Naive B cell (primary cell): Measurements from ENCODE around the gene S100P. TPM values are rescaled to one million over a fixed set of nuclear protein-coding genes. Genes with fewer than 3 reads are reported as not detected.
"Not testable (repeated sequence)": the region's sequence is repeated elsewhere in the genome, so short reads cannot be mapped to it uniquely, and the experiment has no call there.

Experiments used
- ATAC-seq, 2 donors: fragments of 150-1000 bp; cut with Tn5 transposase; 2 replicates each; pipeline ENCODE4 v1.10.0; 2021; ENCODE audit warnings: low read depth in 2 of 2, mild to moderate bottlenecking in 2 of 2, moderate library complexity in 2 of 2
- DNase-seq: peaks from one replicate; pipeline ENCODE4 v3.0.0; 2022
- H3K27ac Mint-ChIP-seq, 6 donors: one replicate each; pipeline ENCODE4 v1.8.0; 2020 to 2022; ENCODE audit warnings: mild to moderate bottlenecking in 6 of 6, mixed read lengths in 6 of 6, moderate library complexity in 5 of 6, inconsistent platforms in 2 of 6
- H3K27me3 Mint-ChIP-seq, 3 donors: one replicate each; pipeline ENCODE4 v1.8.0; 2021 to 2022; ENCODE audit warnings: mixed read lengths in 3 of 3, mild to moderate bottlenecking in 1 of 3
- H3K36me3 Mint-ChIP-seq, 2 donors: one replicate each; pipeline ENCODE4 v1.8.0; 2020 to 2022; ENCODE audit warnings: mixed read lengths in 2 of 2, inconsistent platforms in 1 of 2, mild to moderate bottlenecking in 1 of 2
- H3K4me1 Mint-ChIP-seq, 3 donors: one replicate each; pipeline ENCODE4 v1.8.0; 2020 to 2022; ENCODE audit warnings: mixed read lengths in 3 of 3, inconsistent platforms in 1 of 3, mild to moderate bottlenecking in 1 of 3, moderate library complexity in 1 of 3
- H3K4me3 Mint-ChIP-seq, 8 donors: one replicate each; pipeline ENCODE4 v1.8.0; 2020 to 2022; ENCODE audit warnings: mild to moderate bottlenecking in 8 of 8, mixed read lengths in 8 of 8, moderate library complexity in 8 of 8, inconsistent platforms in 2 of 8
- H3K9me3 Mint-ChIP-seq, 7 donors: one replicate each; pipeline ENCODE4 v1.8.0; 2020 to 2022; ENCODE audit warnings: mixed read lengths in 7 of 7, mild to moderate bottlenecking in 5 of 7, inconsistent platforms in 2 of 7, moderate library complexity in 1 of 7
- polyA plus RNA-seq, 6 donors: library from polyadenylated mRNA; unstranded; fragments of 300-500 nt; fragmentation: Illumina TruSeq; gene quantifications; one replicate each; pipeline ENCODE4 v1.2.3, GENCODE V29; 2021; ENCODE audit warnings: low read depth in 6 of 6

S100P gene
- 1 to 10 TPM in 1 of 6 donors, not detected in 5; 2.5 TPM for polyA plus RNA-seq

DNA sequence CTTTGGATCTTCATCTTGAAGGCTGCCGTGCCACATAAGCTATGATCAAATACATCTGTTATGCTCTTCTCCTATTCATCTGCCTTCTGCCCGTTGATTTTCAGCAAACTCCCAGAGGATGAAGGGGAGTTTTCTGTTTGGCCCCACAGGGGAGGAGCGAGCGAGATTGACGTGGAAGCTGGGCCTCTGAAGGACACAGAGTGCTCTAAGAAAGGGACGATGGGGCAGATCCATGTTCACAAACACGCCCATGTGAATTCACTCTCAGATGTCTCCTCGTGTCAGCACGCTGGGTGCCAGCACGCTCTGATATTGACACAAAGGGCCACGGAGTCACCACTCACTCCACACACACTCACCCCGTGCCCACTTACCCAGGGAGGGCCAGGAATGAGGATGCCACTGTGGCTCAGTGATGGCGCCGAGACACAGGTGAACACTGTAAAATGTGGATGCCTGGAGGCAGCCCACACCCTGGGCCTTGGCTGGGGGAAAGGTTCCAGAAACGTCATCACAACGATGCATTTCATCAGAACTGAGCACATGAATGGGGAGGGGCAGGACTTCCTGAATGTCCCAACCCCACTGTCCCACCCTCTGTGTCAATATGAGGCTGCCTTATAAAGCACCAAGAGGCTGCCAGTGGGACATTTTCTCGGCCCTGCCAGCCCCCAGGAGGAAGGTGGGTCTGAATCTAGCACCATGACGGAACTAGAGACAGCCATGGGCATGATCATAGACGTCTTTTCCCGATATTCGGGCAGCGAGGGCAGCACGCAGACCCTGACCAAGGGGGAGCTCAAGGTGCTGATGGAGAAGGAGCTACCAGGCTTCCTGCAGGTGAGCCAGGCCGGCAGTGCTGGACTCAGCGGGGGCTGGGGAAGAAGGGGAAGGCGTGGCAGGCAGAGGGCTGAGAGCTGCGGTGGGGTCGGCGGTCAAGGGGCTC is at the start of gene S100P:
Gene S100P, plus strand, starts transcription at position 648 of the 946 bp plus-strand sequence. Its CDS starts 55 bp downstream, at position 703.
- DNase-seq (no peak), ATAC-seq (no peak)
- H3K27ac Mint-ChIP-seq = peak within 1 kb of the TSS in 3 of 6 donors; percentile 47 to 60 (median 50)
- H3K36me3 Mint-ChIP-seq = no peaks in the 10 kb centered on the region
- H3K9me3 Mint-ChIP-seq = no peaks in the 10 kb centered on the region
- H3K4me3 Mint-ChIP-seq = no peak within 1 kb of the TSS
- peaks cover 4 to 15% (median 9%) of the 10 kb centered on the region in 3 donors for H3K4me1 Mint-ChIP-seq
- peaks cover 0 to 18% (median 8%) of the 10 kb centered on the region in 3 donors for H3K27me3 Mint-ChIP-seq

DNA sequence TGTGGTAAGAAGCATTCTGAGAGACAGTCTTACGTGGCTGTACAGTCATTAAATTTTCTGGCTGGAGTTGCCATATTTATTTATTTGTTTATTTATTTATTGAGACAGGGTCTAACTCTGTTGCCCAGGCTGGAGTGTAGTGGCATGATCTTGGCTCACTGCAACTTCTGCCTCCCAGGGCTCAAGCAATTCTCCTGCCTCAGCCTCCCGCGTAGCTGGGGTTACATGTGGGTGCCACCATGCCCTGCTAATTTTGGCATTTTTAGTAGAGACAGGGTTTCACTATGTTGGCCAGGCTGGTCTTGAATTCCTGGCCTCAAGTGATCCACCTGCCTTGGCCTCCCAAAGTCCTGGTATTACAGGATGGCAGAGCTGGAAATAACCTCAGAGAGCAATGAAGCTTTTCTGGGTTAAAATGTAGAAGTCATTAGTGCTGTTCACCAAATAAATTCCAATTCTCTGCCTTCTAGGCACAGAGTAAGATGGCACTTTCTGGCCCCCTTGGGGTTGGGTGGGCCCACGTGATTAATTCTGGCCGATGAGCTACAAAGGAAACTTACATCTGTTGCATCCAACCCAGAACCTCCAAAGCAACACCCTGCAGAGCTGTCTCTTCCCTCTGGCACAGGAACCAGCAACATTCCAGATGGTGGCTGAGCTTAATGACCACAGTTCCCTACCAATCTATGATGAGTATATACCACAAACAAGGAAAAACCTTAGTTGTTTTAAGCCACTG is 48.7 kb upstream of the S100P start:
- H3K36me3 Mint-ChIP-seq = peaks cover 24% of the 10 kb centered on the region in 2 donors
- DNase-seq = no peak
- H3K4me1 Mint-ChIP-seq = peaks cover 35 to 39% (median 37%) of the 10 kb centered on the region in 3 donors
- H3K27me3 Mint-ChIP-seq = no peaks in the 10 kb centered on the region
- H3K27ac Mint-ChIP-seq = peak overlapping the region in 5 of 6 donors; percentile 20 to 74 (median 61)
- peak overlapping the region in 1 of 8 donors; percentile 100 for H3K4me3 Mint-ChIP-seq
- no peak for ATAC-seq
- H3K9me3 Mint-ChIP-seq = no peaks in the 10 kb centered on the region

- ATAC-seq (no peak), DNase-seq (no peak)
- peaks cover 4 to 7% of the 10 kb centered on the region in 2 donors for H3K36me3 Mint-ChIP-seq
- H3K9me3 Mint-ChIP-seq = no peaks in the 10 kb centered on the region
- H3K27me3 Mint-ChIP-seq = no peaks in the 10 kb centered on the region
- H3K27ac Mint-ChIP-seq = peak overlapping the region in 1 of 6 donors; percentile 76
- H3K4me3 Mint-ChIP-seq = no peak overlapping the region
- H3K4me1 Mint-ChIP-seq = peaks cover 15 to 20% (median 18%) of the 10 kb centered on the region in 3 donors
Observed at GRCh38 chr4:6647169-6647568, 46.5 kb upstream of the S100P start.

GRCh38 chr4:6647582-6648230 is 46.0 kb upstream of the S100P start:
- Mint-ChIP-seq H3K27ac (no peak overlapping the region), H3K9me3 (no peaks in the 10 kb centered on the region), H3K36me3 (peaks cover 0 to 4% of the 10 kb centered on the region in 2 donors), H3K4me1 (peaks cover 10 to 15% (median 12%) of the 10 kb centered on the region in 3 donors), H3K27me3 (no peaks in the 10 kb centered on the region), H3K4me3 (no peak overlapping the region)
- ATAC-seq (no peak), DNase-seq (no peak)

DNA sequence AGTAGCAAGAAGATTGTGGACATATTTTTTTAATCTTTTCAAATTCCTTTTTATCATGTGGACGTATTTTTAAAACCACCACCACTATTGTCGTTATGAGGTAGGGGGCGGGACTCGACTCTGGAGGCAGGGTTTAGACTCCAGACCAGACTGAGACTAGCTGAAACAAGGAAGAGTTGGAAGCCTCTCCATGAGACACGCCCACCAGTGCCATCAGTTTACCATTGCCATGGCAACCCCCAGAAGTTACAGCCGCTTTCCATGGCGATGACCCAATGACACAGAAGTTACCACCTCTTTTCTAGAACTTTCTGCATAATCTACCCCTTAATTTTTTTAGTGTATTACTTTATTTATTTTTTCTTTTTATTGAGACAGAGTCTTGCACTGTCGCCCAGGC is 44.5 kb upstream of the S100P start:
- H3K27ac Mint-ChIP-seq = peak overlapping the region in 1 of 6 donors; percentile 24
- DNase-seq = no peak
- H3K4me3 Mint-ChIP-seq = peak overlapping the region in 1 of 8 donors; percentile 22
- no peaks in the 10 kb centered on the region for H3K27me3 Mint-ChIP-seq
- H3K4me1 Mint-ChIP-seq = peaks cover 0 to 5% (median 0%) of the 10 kb centered on the region in 3 donors
- ATAC-seq = no peak
- H3K36me3 Mint-ChIP-seq = no peaks in the 10 kb centered on the region
- no peaks in the 10 kb centered on the region for H3K9me3 Mint-ChIP-seq

DNA sequence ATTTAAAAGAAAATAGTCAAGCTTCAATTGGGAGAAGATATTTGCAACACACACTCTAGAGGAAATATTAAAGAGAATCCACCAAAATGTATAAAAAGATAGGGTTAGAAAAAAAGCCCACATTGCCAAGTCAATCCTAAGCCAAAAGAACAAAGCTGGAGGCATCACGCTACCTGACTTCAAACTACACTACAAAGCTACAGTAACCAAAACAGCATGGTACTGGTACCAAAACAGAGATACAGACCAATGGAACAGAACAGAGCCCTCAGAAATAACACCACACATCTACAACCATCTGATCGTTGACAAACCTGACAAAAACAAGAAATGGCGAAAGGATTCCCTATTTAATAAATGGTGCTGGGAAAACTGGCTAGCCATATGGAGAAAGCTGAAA is 39.5 kb upstream of the S100P start:
- not testable (repeated sequence) for H3K36me3 Mint-ChIP-seq, H3K9me3 Mint-ChIP-seq, ATAC-seq, H3K27ac Mint-ChIP-seq, DNase-seq, H3K4me3 Mint-ChIP-seq, H3K4me1 Mint-ChIP-seq
- H3K27me3 Mint-ChIP-seq = peaks cover 0 to 12% (median 10%) of the 10 kb centered on the region in 3 donors

DNA sequence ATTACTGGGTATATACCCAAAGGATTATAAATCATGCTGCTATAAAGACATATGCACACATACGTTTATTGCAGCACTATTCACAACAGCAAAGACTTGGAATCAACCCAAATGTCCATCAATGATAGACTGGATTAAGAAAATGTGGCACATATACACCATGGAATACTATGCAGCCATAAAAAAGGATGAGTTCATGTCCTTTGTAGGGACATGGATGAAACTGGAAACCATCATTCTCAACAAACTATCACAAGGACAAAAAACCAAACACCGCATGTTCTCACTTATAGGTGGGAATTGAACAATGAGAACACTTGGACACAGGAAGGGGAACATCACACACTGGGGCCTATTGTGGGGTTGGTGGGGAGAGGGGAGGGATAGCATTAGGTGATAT is 38.4 kb upstream of the S100P start:
- ATAC-seq, H3K9me3 Mint-ChIP-seq, H3K36me3 Mint-ChIP-seq, H3K4me1 Mint-ChIP-seq, H3K27ac Mint-ChIP-seq, DNase-seq: not testable (repeated sequence)
- peak overlapping the region in 1 of 8 donors; percentile 16 for H3K4me3 Mint-ChIP-seq
- H3K27me3 Mint-ChIP-seq = peaks cover 8 to 21% (median 19%) of the 10 kb centered on the region in 3 donors

DNA sequence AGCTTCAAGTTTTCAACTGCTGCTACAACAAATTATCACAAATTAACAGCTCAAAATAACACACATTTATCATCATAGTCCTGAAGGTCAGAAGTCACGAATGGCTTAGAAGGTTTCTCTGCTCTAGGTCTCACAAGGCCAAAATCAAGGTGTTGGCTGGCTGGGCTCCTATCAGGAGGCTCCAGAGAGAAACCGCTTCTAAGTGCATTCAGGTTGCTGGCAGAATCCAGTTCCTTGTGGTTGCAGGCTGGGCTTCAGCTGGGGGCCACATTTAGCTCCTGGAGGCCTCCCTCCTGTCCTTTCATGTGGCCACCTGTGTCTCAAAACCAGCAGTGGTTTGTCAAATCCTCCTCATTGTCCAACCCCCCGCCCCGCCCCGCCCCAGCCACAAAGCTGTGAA is 37.8 kb upstream of the S100P start:
- no peak overlapping the region for H3K27ac Mint-ChIP-seq
- peaks cover 14 to 27% (median 21%) of the 10 kb centered on the region in 3 donors for H3K27me3 Mint-ChIP-seq
- H3K4me3 Mint-ChIP-seq = no peak overlapping the region
- no peak for DNase-seq
- ATAC-seq = no peak
- H3K36me3 Mint-ChIP-seq = no peaks in the 10 kb centered on the region
- H3K9me3 Mint-ChIP-seq = peaks cover 0 to 6% (median 0%) of the 10 kb centered on the region in 7 donors
- H3K4me1 Mint-ChIP-seq = peaks cover 0 to 6% (median 0%) of the 10 kb centered on the region in 3 donors

DNA sequence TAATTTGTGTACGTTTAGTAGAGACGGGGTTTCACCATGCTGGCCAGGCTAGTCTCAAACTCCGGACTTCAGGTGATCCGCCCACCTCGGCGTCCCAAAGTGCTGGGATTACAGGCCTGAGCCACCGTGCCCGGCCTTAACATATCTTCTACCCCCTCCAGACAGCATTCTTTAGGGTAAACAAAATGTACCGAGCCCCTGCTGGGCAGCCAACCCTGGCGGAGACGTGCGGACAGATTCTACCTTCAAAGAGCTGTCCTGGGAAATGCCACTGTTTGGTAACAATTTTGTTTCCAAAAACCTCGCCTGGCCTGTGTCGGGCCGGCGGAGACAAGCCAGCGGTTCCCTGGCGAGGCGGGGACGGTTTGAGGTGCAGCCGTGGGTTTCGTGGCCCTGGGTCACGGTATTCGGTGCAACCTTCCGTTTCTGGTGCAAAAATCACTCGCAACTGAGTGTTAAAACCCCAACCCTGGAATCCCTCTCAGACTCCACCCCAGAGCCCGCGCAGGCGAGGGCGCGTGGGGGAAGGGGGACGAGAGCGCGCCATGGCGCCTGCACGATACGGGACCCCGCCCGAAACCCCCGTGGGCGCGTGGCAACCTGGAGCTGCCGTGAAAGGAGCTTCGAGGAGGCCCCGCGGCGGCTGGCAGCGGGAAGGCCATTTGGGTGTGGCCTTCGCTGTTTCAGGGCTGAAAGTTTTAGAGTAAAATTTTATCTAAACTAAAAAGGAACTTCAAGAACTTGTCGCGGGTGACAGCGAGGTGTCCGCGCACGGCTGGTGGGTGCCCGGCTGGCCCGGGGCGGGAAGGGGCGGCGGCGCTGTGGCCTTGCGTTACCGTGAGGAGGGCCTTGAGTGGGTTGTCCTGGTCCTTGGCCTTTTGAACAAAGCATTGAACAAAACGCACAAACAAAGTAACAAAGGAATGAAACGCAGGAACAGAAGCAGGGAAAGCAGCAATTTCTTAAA is 36.2 kb upstream of the S100P start:
- no peak overlapping the region for H3K27ac Mint-ChIP-seq
- ATAC-seq (no peak), DNase-seq (no peak)
- peaks cover 0 to 6% (median 0%) of the 10 kb centered on the region in 7 donors for H3K9me3 Mint-ChIP-seq
- peak overlapping the region in 3 of 8 donors; percentile 62 to 78 (median 66) for H3K4me3 Mint-ChIP-seq
- H3K4me1 Mint-ChIP-seq = peaks cover 0 to 6% (median 0%) of the 10 kb centered on the region in 3 donors
- H3K36me3 Mint-ChIP-seq = peaks cover 0 to 5% of the 10 kb centered on the region in 2 donors
- H3K27me3 Mint-ChIP-seq = peaks cover 30 to 41% (median 34%) of the 10 kb centered on the region in 3 donors

DNA sequence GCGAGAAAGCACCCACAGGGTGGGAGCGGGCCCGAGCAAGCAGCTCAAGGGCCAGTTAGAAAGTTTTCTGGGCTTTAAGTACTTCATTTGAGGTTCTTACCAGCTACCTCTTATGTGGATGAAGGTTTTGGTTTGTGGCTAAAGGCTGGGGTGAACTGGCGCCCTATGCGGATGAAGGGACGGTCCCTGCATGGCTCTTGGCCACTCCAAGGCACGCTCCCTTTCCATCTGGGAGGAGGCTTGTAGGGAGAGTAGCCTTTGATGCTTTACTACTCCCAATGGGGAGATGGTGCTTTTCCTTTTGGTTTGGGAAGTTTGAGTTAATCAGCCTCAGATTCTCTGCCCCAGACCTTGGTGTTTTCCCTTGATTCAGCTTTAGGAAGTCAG is 35.5 kb upstream of the S100P start:
- H3K27ac Mint-ChIP-seq = no peak overlapping the region
- peaks cover 0 to 6% (median 0%) of the 10 kb centered on the region in 7 donors for H3K9me3 Mint-ChIP-seq

GRCh38 chr4:6658597-6659075 is 35.0 kb upstream of the S100P start:
- H3K9me3 Mint-ChIP-seq = peaks cover 0 to 6% (median 0%) of the 10 kb centered on the region in 7 donors
- peaks cover 0 to 5% of the 10 kb centered on the region in 2 donors for H3K36me3 Mint-ChIP-seq
- peak; percentile 31 for DNase-seq
- H3K4me1 Mint-ChIP-seq = peaks cover 0 to 6% (median 0%) of the 10 kb centered on the region in 3 donors
- peaks cover 41 to 52% (median 42%) of the 10 kb centered on the region in 3 donors for H3K27me3 Mint-ChIP-seq
- H3K4me3 Mint-ChIP-seq = peak overlapping the region; percentile 56 to 81 (median 68)
- peak; percentile 91 to 93 for ATAC-seq
- H3K27ac Mint-ChIP-seq = peak overlapping the region in 1 of 6 donors; percentile 63

More for the DNA sequence above, 35.5 kb upstream of the S100P start:
- DNase-seq = no peak
- peaks cover 37 to 48% (median 41%) of the 10 kb centered on the region in 3 donors for H3K27me3 Mint-ChIP-seq
- H3K36me3 Mint-ChIP-seq = peaks cover 0 to 5% of the 10 kb centered on the region in 2 donors
- peak overlapping the region; percentile 53 to 78 (median 66) for H3K4me3 Mint-ChIP-seq
- ATAC-seq = no peak
- H3K4me1 Mint-ChIP-seq = peaks cover 0 to 6% (median 0%) of the 10 kb centered on the region in 3 donors

DNA sequence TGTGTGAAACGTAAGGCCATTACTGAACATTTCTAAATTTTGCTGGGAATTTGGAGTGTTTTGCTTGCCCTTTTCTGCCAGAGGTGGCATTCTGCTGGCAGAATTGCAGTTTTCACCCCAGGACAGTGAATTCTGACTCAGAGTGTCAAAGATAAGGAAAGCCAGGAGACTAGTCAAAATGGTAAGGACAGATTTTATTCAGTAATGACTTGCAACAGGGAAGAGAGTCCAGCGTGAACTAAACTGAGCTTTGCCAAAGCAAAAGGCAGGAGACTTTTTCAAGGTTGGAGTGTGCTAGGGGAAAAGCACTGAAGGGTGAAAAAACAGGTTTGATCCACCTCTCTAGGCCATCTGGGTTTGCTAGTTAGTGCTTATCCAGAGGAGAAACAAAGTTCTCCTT is 33.8 kb upstream of the S100P start:
- H3K9me3 Mint-ChIP-seq = peaks cover 0 to 5% (median 0%) of the 10 kb centered on the region in 7 donors
- DNase-seq (no peak), ATAC-seq (no peak)
- H3K27me3 Mint-ChIP-seq = peaks cover 41 to 52% (median 42%) of the 10 kb centered on the region in 3 donors
- peaks cover 0 to 5% of the 10 kb centered on the region in 2 donors for H3K36me3 Mint-ChIP-seq
- H3K27ac Mint-ChIP-seq = peak overlapping the region in 1 of 6 donors; percentile 56
- H3K4me3 Mint-ChIP-seq = peak overlapping the region in 1 of 8 donors; percentile 6
- H3K4me1 Mint-ChIP-seq = peaks cover 0 to 6% (median 0%) of the 10 kb centered on the region in 3 donors
